GM23338 (cell line): Measurements from ENCODE around the gene SCN3B. TPM values are rescaled to one million over a fixed set of nuclear protein-coding genes. Genes with fewer than 3 reads are reported as not detected.

ENCODE experiments used
- ATAC-seq: fragments of 200-7000 bp; cut with Tn5 transposase; 3 replicates; pipeline ENCODE4 v1.9.1; 2020
- DNase-seq: peaks from one replicate; pipeline ENCODE4 v3.0.0-alpha.2; 2015; ENCODE audit warnings: low spot score
- H2AFZ ChIP-seq: fragments of 200-600 bp; sonication (generic); 2 replicates; pipeline ENCODE4 v1.8.0; 2016; ENCODE audit warnings: antibody characterized with exemption, mild to moderate bottlenecking, moderate library complexity
- H3F3A ChIP-seq: fragments of 200-600 bp; sonication (generic); replicated peaks from 2 replicates; pipeline ENCODE4 v1.8.0; 2017; ENCODE audit warnings: antibody characterized with exemption, mixed run types, low read depth
- H3K27ac ChIP-seq: fragments of 200-600 bp; sonication (generic); 2 replicates; pipeline ENCODE4 v1.6.1; 2016; ENCODE audit warnings: low read depth
- H3K27me3 ChIP-seq: fragments of 200-600 bp; sonication (generic); 2 replicates; pipeline ENCODE4 v1.8.0; 2016; ENCODE audit warnings: mild to moderate bottlenecking, mixed run types, moderate library complexity; ENCODE audit not compliant: insufficient read depth
- H3K36me3 ChIP-seq: fragments of 200-600 bp; sonication (generic); 2 replicates; pipeline ENCODE4 v1.8.0; 2016; ENCODE audit warnings: mild to moderate bottlenecking; ENCODE audit not compliant: insufficient read depth
- H3K4me1 ChIP-seq: fragments of 200-600 bp; sonication (generic); 2 replicates; pipeline ENCODE4 v1.8.0; 2016; ENCODE audit warnings: mild to moderate bottlenecking, moderate library complexity; ENCODE audit not compliant: insufficient read depth
- H3K4me2 ChIP-seq: fragments of 200-600 bp; sonication (generic); 2 replicates; pipeline ENCODE4 v1.7.1; 2017; ENCODE audit warnings: mixed run types
- H3K4me3 ChIP-seq: fragments of 200-600 bp; sonication (generic); 2 replicates; pipeline ENCODE4 v1.6.1; 2016; ENCODE audit warnings: mixed run types
- H3K79me2 ChIP-seq: fragments of 200-600 bp; sonication (generic); replicated peaks from 2 replicates; pipeline ENCODE4 v1.8.0; 2017; ENCODE audit warnings: mild to moderate bottlenecking; ENCODE audit not compliant: insufficient read depth
- H3K9me2 ChIP-seq: fragments of 200-600 bp; sonication (generic); 2 replicates; pipeline ENCODE4 v1.8.0; 2017; ENCODE audit not compliant: insufficient read depth
- H4K20me1 ChIP-seq: fragments of 200-600 bp; sonication (generic); replicated peaks from 2 replicates; pipeline ENCODE4 v1.8.0; 2017; ENCODE audit warnings: mild to moderate bottlenecking; ENCODE audit not compliant: insufficient read depth
- H3K27ac Mint-ChIP-seq: 2 replicates; pipeline ENCODE4 v1.8.0; 2020; ENCODE audit warnings: inconsistent platforms, mild to moderate bottlenecking, moderate library complexity, mixed read lengths
- H3K27me3 Mint-ChIP-seq: 3 replicates; pipeline ENCODE4 v1.8.0; 2022; ENCODE audit warnings: low read depth, mild to moderate bottlenecking, moderate library complexity, mixed read lengths, inconsistent platforms; ENCODE audit not compliant: insufficient read depth, poor library complexity
- H3K36me3 Mint-ChIP-seq: 3 replicates; pipeline ENCODE4 v1.8.0; 2021; ENCODE audit warnings: low read depth, mild to moderate bottlenecking, inconsistent platforms, moderate library complexity, mixed read lengths
- H3K4me1 Mint-ChIP-seq: 3 replicates; pipeline ENCODE4 v1.8.0; 2020; ENCODE audit warnings: mild to moderate bottlenecking, inconsistent platforms, mixed read lengths
- H3K4me3 Mint-ChIP-seq: 3 replicates; pipeline ENCODE4 v1.8.0; 2021; ENCODE audit warnings: moderate library complexity, mild to moderate bottlenecking, inconsistent platforms, mixed read lengths
- H3K9me3 Mint-ChIP-seq: 3 replicates; pipeline ENCODE4 v1.8.0; 2020; ENCODE audit warnings: moderate library complexity, mild to moderate bottlenecking, inconsistent platforms, mixed read lengths
- CREB1 ChIP-seq: fragments of 250-450 bp; sonication (Bioruptor Pico); IDR thresholded peaks from 2 replicates; pipeline ENCODE4 v1.5.0; 2020; ENCODE audit warnings: low read depth, mild to moderate bottlenecking, moderate library complexity
- CTCF ChIP-seq, 2 experiments: fragments of 200-600 bp in 1 of 2; sonication (generic) in 1 of 2; conservative IDR thresholded peaks; 2 replicates each; pipeline versions ENCODE4 v1.5.1 to v1.6.1; 2016 to 2017; ENCODE audit warnings: antibody characterized with exemption in 2 of 2, low read depth in 2 of 2, mild to moderate bottlenecking in 2 of 2, moderate library complexity in 1 of 2
- ETS1 ChIP-seq: IDR thresholded peaks from 2 replicates; pipeline ENCODE4 v1.6.1; 2016; ENCODE audit warnings: antibody characterized with exemption
- EZH2 ChIP-seq: fragments of 200-600 bp; sonication (generic); IDR thresholded peaks from one replicate; pipeline ENCODE4 v1.8.0; 2017; ENCODE audit warnings: antibody characterized with exemption, mild to moderate bottlenecking, low read depth; ENCODE audit not compliant: unreplicated experiment
- EZH2phosphoT487 ChIP-seq: fragments of 200-600 bp; sonication (generic); IDR thresholded peaks from one replicate; pipeline ENCODE4 v1.8.1; 2018; ENCODE audit warnings: antibody characterized with exemption; ENCODE audit not compliant: unreplicated experiment
- JUNB ChIP-seq: IDR thresholded peaks from one replicate; pipeline ENCODE4 v1.6.1; 2016; ENCODE audit warnings: antibody characterized with exemption; ENCODE audit not compliant: unreplicated experiment
- NANOG ChIP-seq: IDR thresholded peaks from 2 replicates; pipeline ENCODE4 v1.6.1; 2016; ENCODE audit warnings: antibody characterized with exemption, borderline replicate concordance
- POLR2AphosphoS5 ChIP-seq: IDR thresholded peaks from 2 replicates; pipeline ENCODE4 v1.6.1; 2016; ENCODE audit warnings: antibody characterized with exemption, low read depth
- REST ChIP-seq: IDR thresholded peaks from one replicate; pipeline ENCODE4 v1.6.1; 2018; ENCODE audit warnings: antibody characterized with exemption; ENCODE audit not compliant: unreplicated experiment
- STAT1 ChIP-seq: IDR thresholded peaks from one replicate; pipeline ENCODE4 v1.6.1; 2016; ENCODE audit warnings: antibody characterized with exemption; ENCODE audit not compliant: unreplicated experiment
- ZNF114 ChIP-seq: fragments of 250-450 bp; sonication (Bioruptor Pico); IDR thresholded peaks from 2 replicates; pipeline ENCODE4 v1.5.0; 2020; ENCODE audit warnings: mild to moderate bottlenecking, moderate library complexity
- ZNF331 ChIP-seq: fragments of 250-450 bp; sonication (Bioruptor Pico); IDR thresholded peaks from 2 replicates; pipeline ENCODE4 v1.5.0; 2020; ENCODE audit warnings: low read depth, mild to moderate bottlenecking, moderate library complexity
- polyA plus RNA-seq: library from polyadenylated mRNA; unstranded; fragments of >200 nt; fragmentation: Nextera tagmentation; extraction: Ambion mirVana; gene quantifications from 2 replicates; pipeline ENCODE4 v1.2.1, GENCODE V29; 2016
- total RNA-seq: library from RNA; depleted of rRNA; stranded (reverse); fragments of >200 nt; shearing (Covaris generic); gene quantifications from 2 replicates; pipeline ENCODE4 v1.2.3, GENCODE V29; 2014

SCN3B gene
- total and polyA plus RNA-seq, 2 experiments from 2014 or later, result 0.74 to 1.7 TPM

- no peak for ATAC-seq
- H3K27ac Mint-ChIP-seq, result no peak overlapping the region
- peaks cover 5% of the 10 kb centered on the region for H3K27me3 Mint-ChIP-seq
- H2AFZ ChIP-seq, result no peak overlapping the region
- H4K20me1 ChIP-seq, result no peaks in the 10 kb centered on the region
- H3K4me3 ChIP-seq, result no peak overlapping the region
- no peak for DNase-seq
- H3K27me3 ChIP-seq, result no peaks in the 10 kb centered on the region
- no peak overlapping the region for H3K27ac ChIP-seq
- no peaks in the 10 kb centered on the region; the same call in 1 of the 2 replicates for H3K4me1 ChIP-seq
- TF ChIP-seq ZNF331 (CRISPR knock-in tag) (no peak), EZH2 (no peak), NANOG (no peak)
- H3K9me3 Mint-ChIP-seq, result no peaks in the 10 kb centered on the region; the same call in 2 of the 3 replicates
- no peak overlapping the region for H3K4me2 ChIP-seq
- no peaks in the 10 kb centered on the region for H3K36me3 Mint-ChIP-seq
- H3K79me2 ChIP-seq, result no peaks in the 10 kb centered on the region
- peaks cover 11% of the 10 kb centered on the region; the same call in 2 of the 3 replicates for H3K4me1 Mint-ChIP-seq
- H3K4me3 Mint-ChIP-seq, result no peak overlapping the region
- H3K36me3 ChIP-seq, result no peaks in the 10 kb centered on the region
- peaks cover 4% of the 10 kb centered on the region; the same call in 1 of the 2 replicates for H3K9me2 ChIP-seq
- H3F3A ChIP-seq, result no peaks in the 10 kb centered on the region
Observed at GRCh38 chr11:123681030-123681429, 26.6 kb upstream of the SCN3B start.

- Mint-ChIP-seq H3K27me3 (no peaks in the 10 kb centered on the region), H3K27ac (no peak overlapping the region), H3K4me3 (no peak overlapping the region), H3K36me3 (no peaks in the 10 kb centered on the region), H3K4me1 (peaks cover 3% of the 10 kb centered on the region; the same call in 2 of the 3 replicates), H3K9me3 (no peaks in the 10 kb centered on the region; the same call in 2 of the 3 replicates)
- no peak overlapping the region for H3K27ac ChIP-seq
- DNase-seq (no peak), ATAC-seq (no peak)
- no peaks in the 10 kb centered on the region for H4K20me1 ChIP-seq
- no peaks in the 10 kb centered on the region for H3K27me3 ChIP-seq
- H3K4me1 ChIP-seq, result no peaks in the 10 kb centered on the region; the same call in 1 of the 2 replicates
- no peaks in the 10 kb centered on the region for H3F3A ChIP-seq
- peaks cover 4% of the 10 kb centered on the region; the same call in 1 of the 2 replicates for H3K9me2 ChIP-seq
- H3K36me3 ChIP-seq, result no peaks in the 10 kb centered on the region
- H3K4me3 ChIP-seq, result no peak overlapping the region
- TF ChIP-seq ETS1 (no peak), EZH2phosphoT487 (no peak)
- no peaks in the 10 kb centered on the region for H3K79me2 ChIP-seq
- no peak overlapping the region for H3K4me2 ChIP-seq
- peak overlapping the region; percentile 58; the same call in 1 of the 2 replicates for H2AFZ ChIP-seq
Observed at GRCh38 chr11:123678246-123678645, 23.8 kb upstream of the SCN3B start.

- Histone ChIP-seq H3K36me3 (no peaks in the 10 kb centered on the region), H3K27me3 (no peaks in the 10 kb centered on the region), H3K4me1 (no peaks in the 10 kb centered on the region), H3K9me2 (peaks cover 4% of the 10 kb centered on the region; the same call in 1 of the 2 replicates), H3K27ac (no peak overlapping the region), H3K4me2 (no peak overlapping the region), H3F3A (no peaks in the 10 kb centered on the region), H2AFZ (no peak overlapping the region; the same call in 1 of the 2 replicates), H4K20me1 (no peaks in the 10 kb centered on the region), H3K79me2 (no peaks in the 10 kb centered on the region), H3K4me3 (no peak overlapping the region)
- Mint-ChIP-seq H3K4me1 (no peaks in the 10 kb centered on the region), H3K27ac (no peak overlapping the region), H3K27me3 (no peaks in the 10 kb centered on the region), H3K4me3 (no peak overlapping the region), H3K9me3 (no peaks in the 10 kb centered on the region; the same call in 2 of the 3 replicates), H3K36me3 (no peaks in the 10 kb centered on the region)
- DNase-seq (no peak), ATAC-seq (no peak)
- TF ChIP-seq NANOG (no peak), ZNF331 (CRISPR knock-in tag) (no peak), JUNB (no peak), ETS1 (no peak), CREB1 (CRISPR knock-in tag) (no peak), EZH2 (no peak), ZNF114 (CRISPR knock-in tag) (no peak), POLR2AphosphoS5 (no peak), EZH2phosphoT487 (no peak), REST (no peak), STAT1 (no peak), CTCF (conservative IDR thresholded peaks at IDR 0.05; ENCODE audit: low read depth in 2 of 2) (no peak)
Observed at GRCh38 chr11:123677510-123677909, 23.1 kb upstream of the SCN3B start.
